NT2/D1 (cell line): ENCODE measurements around the gene DCDC2B.

Source experiments
- SUZ12 ChIP-seq: IDR thresholded peaks from 2 replicates; pipeline ENCODE4 v1.6.1; 2011; ENCODE audit not compliant: insufficient read length, insufficient read depth; ENCODE audit errors: extremely low read depth
- YY1 ChIP-seq: IDR thresholded peaks from 2 replicates; pipeline ENCODE4 v1.6.1; 2011; ENCODE audit not compliant: insufficient read length, insufficient read depth
- ZNF274 ChIP-seq: IDR thresholded peaks from 2 replicates; pipeline ENCODE4 v1.6.1; 2011; ENCODE audit warnings: mild to moderate bottlenecking, low read depth, low read length

GRCh38 chr1:32181065-32181464, 27.8 kb upstream of the DCDC2B start:
- TF ChIP-seq YY1 (no peak), ZNF274 (no peak), SUZ12 (no peak)
